CD4-positive, alpha-beta T cell treated with Interleukin-6 at 100 ng/mL for 8 hours (primary cell): Measurements from ENCODE around the gene NRSN2.
"Not testable (repeated sequence)": the region's sequence is repeated elsewhere in the genome, so short reads cannot be mapped to it uniquely, and the experiment has no call there.

Source experiments
- DNase-seq: peaks from one replicate; pipeline ENCODE4 v3.0.0-alpha.2; 2020; ENCODE audit warnings: mixed read lengths, low spot score

NRSN2 gene

GRCh38 chr20:325045-325888, 21.6 kb upstream of the NRSN2 start, which contains the start of gene SOX12:
Gene SOX12, plus strand, starts transcription at chr20:325552. Its CDS starts 373 bp downstream, at chr20:325925.
- DNase-seq: peak; percentile 95

GRCh38 chr20:325889-326644, 20.8 kb upstream of the NRSN2 start:
- peak; percentile 31 for DNase-seq

GRCh38 chr20:326645-327185, 20.2 kb upstream of the NRSN2 start:
- peak; percentile 9 for DNase-seq

- DNase-seq: peak; percentile 75
Measured at GRCh38 chr20:327186-328026, 19.5 kb upstream of the NRSN2 start.

GRCh38 chr20:328027-328974, 18.6 kb upstream of the NRSN2 start:
- no peak for DNase-seq

- DNase-seq: no peak
Measured at GRCh38 chr20:328975-329695, 17.8 kb upstream of the NRSN2 start.

GRCh38 chr20:329851-330232, 17.1 kb upstream of the NRSN2 start:
- DNase-seq: no peak

GRCh38 chr20:330233-331149, 16.4 kb upstream of the NRSN2 start:
- DNase-seq: peak; percentile 68

- DNase-seq: no peak
Measured at GRCh38 chr20:334578-334977, 12.3 kb upstream of the NRSN2 start.

GRCh38 chr20:336040-336439, 10.9 kb upstream of the NRSN2 start:
- not testable (repeated sequence) for DNase-seq

GRCh38 chr20:341682-342081, 5.2 kb upstream of the NRSN2 start:
- no peak for DNase-seq

GRCh38 chr20:343107-343506, 3.8 kb upstream of the NRSN2 start:
- DNase-seq: no peak

- no peak for DNase-seq
Measured at GRCh38 chr20:346033-346639, 775 bp upstream of the NRSN2 start.

- DNase-seq: no peak
Measured at GRCh38 chr20:347317-347639, 367 bp downstream of the NRSN2 start.

GRCh38 chr20:347640-348484, 951 bp downstream of the NRSN2 start:
- peak; percentile 45 for DNase-seq

- no peak for DNase-seq
Measured at GRCh38 chr20:348972-349841, 2.3 kb downstream of the NRSN2 start.

- DNase-seq: no peak
Measured at GRCh38 chr20:353166-353565, 6.3 kb downstream of the NRSN2 start.
